ENCODE data around the gene RPP25L. TPM values are rescaled to one million over a fixed set of nuclear protein-coding genes. Genes with fewer than 3 reads are reported as not detected.

Gene RPP25L
- total and polyA plus RNA-seq, 2 experiments from 2014 or later: 16.4 to 25.1 TPM

DNA sequence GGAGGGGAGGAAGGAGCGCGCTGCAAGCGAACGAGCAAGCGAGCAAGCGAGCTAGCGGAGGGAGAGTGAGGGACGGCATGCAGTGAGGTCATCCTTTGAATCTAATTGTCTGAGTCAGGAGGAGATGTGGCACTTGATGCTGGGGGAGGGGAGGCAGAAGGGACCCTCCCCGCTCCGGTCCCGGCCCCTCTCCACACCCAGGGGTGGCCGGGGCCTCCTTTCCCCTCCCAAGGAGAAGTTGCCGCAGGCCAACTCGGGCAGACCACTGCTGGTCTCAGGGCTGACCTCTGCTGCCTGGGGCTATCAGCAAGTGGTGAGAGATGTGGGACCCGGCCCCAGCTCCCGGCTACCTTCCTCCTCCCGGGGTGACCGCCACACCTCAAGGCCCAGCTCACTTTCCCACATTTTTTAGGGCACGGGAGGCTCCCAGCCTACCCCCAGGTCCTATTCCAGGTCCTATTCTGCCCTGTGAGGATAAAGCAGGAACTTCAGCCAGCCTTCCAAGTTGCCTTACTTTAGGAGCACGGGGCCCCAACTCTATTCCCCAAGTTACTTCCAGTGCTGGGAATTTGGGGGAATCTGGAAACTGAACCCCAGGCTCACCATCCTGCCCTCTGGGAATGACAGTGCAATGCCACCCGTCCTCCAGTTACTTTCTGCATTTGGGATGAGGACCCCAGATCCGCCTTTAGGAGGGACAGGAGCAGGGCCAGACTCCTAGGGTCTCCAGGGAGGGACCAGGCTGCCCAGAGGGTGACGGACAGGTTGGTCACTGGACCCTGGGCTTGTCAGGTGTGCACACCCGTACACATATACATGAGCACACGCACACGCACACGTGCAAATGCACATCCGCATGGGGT, 33.4 kb downstream of the RPP25L start (continued):
- no peak for TF ChIP-seq ZNF114 (CRISPR knock-in tag; IDR thresholded peaks at IDR 0.05)
- TF ChIP-seq, protein P1, sequence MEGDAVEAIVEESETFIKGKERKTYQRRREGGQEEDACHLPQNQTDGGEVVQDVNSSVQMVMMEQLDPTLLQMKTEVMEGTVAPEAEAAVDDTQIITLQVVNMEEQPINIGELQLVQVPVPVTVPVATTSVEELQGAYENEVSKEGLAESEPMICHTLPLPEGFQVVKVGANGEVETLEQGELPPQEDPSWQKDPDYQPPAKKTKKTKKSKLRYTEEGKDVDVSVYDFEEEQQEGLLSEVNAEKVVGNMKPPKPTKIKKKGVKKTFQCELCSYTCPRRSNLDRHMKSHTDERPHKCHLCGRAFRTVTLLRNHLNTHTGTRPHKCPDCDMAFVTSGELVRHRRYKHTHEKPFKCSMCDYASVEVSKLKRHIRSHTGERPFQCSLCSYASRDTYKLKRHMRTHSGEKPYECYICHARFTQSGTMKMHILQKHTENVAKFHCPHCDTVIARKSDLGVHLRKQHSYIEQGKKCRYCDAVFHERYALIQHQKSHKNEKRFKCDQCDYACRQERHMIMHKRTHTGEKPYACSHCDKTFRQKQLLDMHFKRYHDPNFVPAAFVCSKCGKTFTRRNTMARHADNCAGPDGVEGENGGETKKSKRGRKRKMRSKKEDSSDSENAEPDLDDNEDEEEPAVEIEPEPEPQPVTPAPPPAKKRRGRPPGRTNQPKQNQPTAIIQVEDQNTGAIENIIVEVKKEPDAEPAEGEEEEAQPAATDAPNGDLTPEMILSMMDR (conservative IDR thresholded peaks at IDR 0.05; ENCODE audit: low read depth in 2 of 2): no peak
- no peak for TF ChIP-seq STAT1 (IDR thresholded peaks at IDR 0.05; ENCODE audit: unreplicated experiment)
- TF ChIP-seq EZH2phosphoT487 (IDR thresholded peaks at IDR 0.05; ENCODE audit: unreplicated experiment): peak; percentile 21
- no peak for TF ChIP-seq POLR2AphosphoS5 (IDR thresholded peaks at IDR 0.05; ENCODE audit: low read depth)
- peak; percentile 68 for TF ChIP-seq EZH2 (IDR thresholded peaks at IDR 0.05; ENCODE audit: low read depth, unreplicated experiment)
- no peak for TF ChIP-seq JUNB (IDR thresholded peaks at IDR 0.05; ENCODE audit: unreplicated experiment)

DNA sequence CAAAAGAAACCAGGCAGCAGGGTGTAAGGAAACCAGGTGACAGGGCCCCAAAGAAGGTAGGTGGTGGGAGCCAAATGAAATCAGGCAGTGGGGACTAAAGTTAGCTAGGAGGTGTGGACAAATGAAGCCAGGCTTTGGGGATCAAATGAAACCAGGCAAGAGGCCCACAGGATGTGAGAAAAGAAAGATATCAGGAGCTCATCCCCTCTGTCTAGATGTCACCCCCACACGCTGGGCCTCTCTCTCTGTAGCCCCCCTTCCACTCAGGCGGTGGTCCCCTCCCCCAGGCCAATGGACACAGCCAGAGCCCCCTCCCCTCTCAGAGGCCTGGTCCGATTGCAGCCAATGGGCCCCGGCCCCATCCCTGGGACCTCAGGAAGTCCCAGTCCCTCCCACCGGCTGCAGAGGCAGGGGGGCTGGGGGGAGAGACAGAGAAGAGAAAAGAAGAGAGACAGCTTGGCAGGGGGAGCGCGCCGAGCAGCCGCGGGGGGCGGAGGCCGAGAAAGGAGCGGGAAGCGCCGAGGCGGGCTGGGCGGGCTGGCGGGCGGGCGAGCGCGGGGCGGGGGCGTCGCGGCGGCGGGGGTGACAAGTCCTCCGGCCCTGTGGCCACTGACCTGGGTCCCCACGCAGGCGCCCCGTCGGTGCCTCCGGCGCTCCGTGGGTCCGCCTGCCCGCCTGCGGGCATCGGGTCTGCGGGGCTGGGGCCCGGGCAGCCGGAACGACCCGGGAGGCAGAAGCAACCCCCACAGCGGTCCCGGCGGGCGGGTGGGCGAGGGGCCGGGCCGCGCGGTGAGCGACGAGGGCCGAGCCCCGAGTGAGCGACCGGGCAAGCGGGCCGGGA, 34.3 kb downstream of the RPP25L start:
- Histone ChIP-seq H4K20me1 (replicated peaks; ENCODE audit: insufficient read depth) (peaks cover 7% of the 10 kb centered on the region; the same call in 1 of the 2 replicates), H3F3A (replicated peaks; ENCODE audit: low read depth) (peaks cover 11% of the 10 kb centered on the region; the same call in 1 of the 2 replicates), H3K79me2 (replicated peaks; ENCODE audit: insufficient read depth) (no peaks in the 10 kb centered on the region), H2AFZ (peak overlapping the region; percentile 89; the same call in 1 of the 2 replicates), H3K27ac (ENCODE audit: low read depth) (no peak overlapping the region), H3K4me3 (peak overlapping the region; percentile 62), H3K36me3 (ENCODE audit: insufficient read depth) (no peaks in the 10 kb centered on the region), H3K9me2 (ENCODE audit: insufficient read depth) (no peaks in the 10 kb centered on the region), H3K4me1 (ENCODE audit: insufficient read depth) (peaks cover 48% of the 10 kb centered on the region), H3K4me2 (peak overlapping the region; percentile 90), H3K27me3 (ENCODE audit: insufficient read depth) (peaks cover 71% of the 10 kb centered on the region)
- Mint-ChIP-seq H3K27me3 (ENCODE audit: insufficient read depth, low read depth, poor library complexity) (peaks cover 54% of the 10 kb centered on the region), H3K27ac (no peak overlapping the region), H3K4me3 (peak overlapping the region; percentile 69), H3K9me3 (no peaks in the 10 kb centered on the region), H3K4me1 (peaks cover 54% of the 10 kb centered on the region), H3K36me3 (ENCODE audit: low read depth) (no peaks in the 10 kb centered on the region)
- ATAC-seq (peak; percentile 42), DNase-seq (ENCODE audit: low spot score) (peak; percentile 81)
- TF ChIP-seq CREB1 (CRISPR knock-in tag; IDR thresholded peaks at IDR 0.05; ENCODE audit: low read depth) (no peak), EZH2phosphoT487 (IDR thresholded peaks at IDR 0.05; ENCODE audit: unreplicated experiment) (no peak), JUNB (IDR thresholded peaks at IDR 0.05; ENCODE audit: unreplicated experiment) (no peak), ZNF114 (CRISPR knock-in tag; IDR thresholded peaks at IDR 0.05) (no peak), EZH2 (IDR thresholded peaks at IDR 0.05; ENCODE audit: low read depth, unreplicated experiment) (no peak), NANOG (IDR thresholded peaks at IDR 0.05; ENCODE audit: borderline replicate concordance) (no peak), ZNF331 (CRISPR knock-in tag; IDR thresholded peaks at IDR 0.05; ENCODE audit: low read depth) (no peak), POLR2AphosphoS5 (IDR thresholded peaks at IDR 0.05; ENCODE audit: low read depth) (no peak)
- TF ChIP-seq, protein P2, sequence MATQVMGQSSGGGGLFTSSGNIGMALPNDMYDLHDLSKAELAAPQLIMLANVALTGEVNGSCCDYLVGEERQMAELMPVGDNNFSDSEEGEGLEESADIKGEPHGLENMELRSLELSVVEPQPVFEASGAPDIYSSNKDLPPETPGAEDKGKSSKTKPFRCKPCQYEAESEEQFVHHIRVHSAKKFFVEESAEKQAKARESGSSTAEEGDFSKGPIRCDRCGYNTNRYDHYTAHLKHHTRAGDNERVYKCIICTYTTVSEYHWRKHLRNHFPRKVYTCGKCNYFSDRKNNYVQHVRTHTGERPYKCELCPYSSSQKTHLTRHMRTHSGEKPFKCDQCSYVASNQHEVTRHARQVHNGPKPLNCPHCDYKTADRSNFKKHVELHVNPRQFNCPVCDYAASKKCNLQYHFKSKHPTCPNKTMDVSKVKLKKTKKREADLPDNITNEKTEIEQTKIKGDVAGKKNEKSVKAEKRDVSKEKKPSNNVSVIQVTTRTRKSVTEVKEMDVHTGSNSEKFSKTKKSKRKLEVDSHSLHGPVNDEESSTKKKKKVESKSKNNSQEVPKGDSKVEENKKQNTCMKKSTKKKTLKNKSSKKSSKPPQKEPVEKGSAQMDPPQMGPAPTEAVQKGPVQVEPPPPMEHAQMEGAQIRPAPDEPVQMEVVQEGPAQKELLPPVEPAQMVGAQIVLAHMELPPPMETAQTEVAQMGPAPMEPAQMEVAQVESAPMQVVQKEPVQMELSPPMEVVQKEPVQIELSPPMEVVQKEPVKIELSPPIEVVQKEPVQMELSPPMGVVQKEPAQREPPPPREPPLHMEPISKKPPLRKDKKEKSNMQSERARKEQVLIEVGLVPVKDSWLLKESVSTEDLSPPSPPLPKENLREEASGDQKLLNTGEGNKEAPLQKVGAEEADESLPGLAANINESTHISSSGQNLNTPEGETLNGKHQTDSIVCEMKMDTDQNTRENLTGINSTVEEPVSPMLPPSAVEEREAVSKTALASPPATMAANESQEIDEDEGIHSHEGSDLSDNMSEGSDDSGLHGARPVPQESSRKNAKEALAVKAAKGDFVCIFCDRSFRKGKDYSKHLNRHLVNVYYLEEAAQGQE (IDR thresholded peaks at IDR 0.05; ENCODE audit: unreplicated experiment): no peak
